PC-3 (cell line): ENCODE data around the gene KCTD20. TPM values are rescaled to one million over a fixed set of nuclear protein-coding genes. Genes with fewer than 3 reads are reported as not detected.

Source experiments
- ATAC-seq: fragments of 200-7000 bp; cut with Tn5 transposase; 2 replicates; pipeline ENCODE4 v1.9.1; 2020; ENCODE audit warnings: mild to moderate bottlenecking, moderate library complexity
- BruUV-seq: library from RNA; stranded (reverse); fragments of 400-500 nt; replicated peaks from 2 replicates; lab custom pipeline; 2021; lab: Mats Ljungman, UMichigan
- CTCF ChIA-PET: fragments of 300-600 bp; sonication (Branson Sonifier 250); formaldehyde crosslinking; loops from one replicate; lab custom pipeline; 2022; ENCODE audit warnings: antibody characterized with exemption; lab: Charles Lee
- POLR2A ChIA-PET: fragments of 300-600 bp; sonication (Branson Sonifier 250); formaldehyde crosslinking; loops from one replicate; lab custom pipeline; 2022; ENCODE audit warnings: antibody characterized with exemption; ENCODE audit not compliant: unreplicated experiment; lab: Charles Lee
- DNase-seq: peaks from one replicate; pipeline ENCODE4 v3.0.0-alpha.2; 2015
- H2AFZ ChIP-seq: fragments of 300-600 bp; sonication (generic); 2 replicates; pipeline ENCODE4 v1.6.0; 2016; ENCODE audit warnings: antibody characterized with exemption, low read length
- H3F3A ChIP-seq: fragments of 300-600 bp; sonication (generic); one replicate; pipeline ENCODE4 v1.6.0; 2017; ENCODE audit warnings: antibody characterized with exemption, low read length, control low read depth, mild to moderate bottlenecking; ENCODE audit not compliant: unreplicated experiment
- H3K27ac ChIP-seq: fragments of 300-600 bp; sonication (generic); 2 replicates; pipeline ENCODE4 v1.5.1; 2016; ENCODE audit warnings: mild to moderate bottlenecking, low read length
- H3K27me3 ChIP-seq: fragments of 300-600 bp; sonication (generic); 2 replicates; pipeline ENCODE4 v1.6.1; 2016; ENCODE audit warnings: low read length, mixed read lengths
- H3K36me3 ChIP-seq: fragments of 300-600 bp; sonication (generic); 2 replicates; pipeline ENCODE4 v1.6.1; 2016; ENCODE audit warnings: low read depth, mixed run types, low read length, mixed read lengths
- H3K4me1 ChIP-seq: fragments of 300-600 bp; sonication (generic); 2 replicates; pipeline ENCODE4 v1.5.1; 2016; ENCODE audit warnings: low read length; ENCODE audit not compliant: insufficient read depth
- H3K4me2 ChIP-seq: fragments of 300-600 bp; sonication (generic); 2 replicates; pipeline ENCODE4 v1.6.0; 2016; ENCODE audit warnings: low read length
- H3K4me3 ChIP-seq: fragments of 300-600 bp; sonication (generic); 2 replicates; pipeline ENCODE4 v1.5.1; 2016; ENCODE audit warnings: mild to moderate bottlenecking, low read length, mixed read lengths
- H3K79me2 ChIP-seq: fragments of 300-600 bp; sonication (generic); 2 replicates; pipeline ENCODE4 v1.6.1; 2017; ENCODE audit warnings: low read length, mixed read lengths
- H3K9ac ChIP-seq: fragments of 300-600 bp; sonication (generic); 2 replicates; pipeline ENCODE4 v1.6.0; 2016; ENCODE audit warnings: mild to moderate bottlenecking, low read length
- H3K9me2 ChIP-seq: fragments of 300-600 bp; sonication (generic); replicated peaks from 2 replicates; pipeline ENCODE4 v1.6.1; 2016; ENCODE audit warnings: mixed run types, low read length, mixed read lengths
- H3K9me3 ChIP-seq: fragments of 300-600 bp; sonication (generic); 2 replicates; pipeline ENCODE4 v1.6.1; 2016; ENCODE audit warnings: low read length, mixed read lengths
- H4K20me1 ChIP-seq: fragments of 300-600 bp; sonication (generic); 2 replicates; pipeline ENCODE4 v1.6.1; 2016; ENCODE audit warnings: low read length, mixed read lengths
- CTCF ChIP-seq: fragments of 300-600 bp; sonication (generic); conservative IDR thresholded peaks from 2 replicates; pipeline ENCODE4 v1.5.1; 2017; ENCODE audit warnings: antibody characterized with exemption, low read depth, mild to moderate bottlenecking, low read length
- EZH2 ChIP-seq: fragments of 300-600 bp; sonication (generic); IDR thresholded peaks from one replicate; pipeline ENCODE4 v1.6.1; 2017; ENCODE audit warnings: antibody characterized with exemption, mild to moderate bottlenecking, low read length; ENCODE audit not compliant: unreplicated experiment
- EZH2phosphoT487 ChIP-seq: fragments of 300-600 bp; sonication (generic); IDR thresholded peaks from 2 replicates; pipeline ENCODE4 v1.6.1; 2018; ENCODE audit warnings: mild to moderate bottlenecking, antibody characterized with exemption, low read length, borderline replicate concordance
- intact Hi-C: fragments of 100-400 bp; cut with micrococcal nuclease; formaldehyde crosslinking; loops from 2 replicates; pipeline ENCODE4 v1.9.0; 2023
- total RNA-seq: library from RNA; depleted of rRNA; stranded (reverse); fragments of >200 nt; gene quantifications from 2 replicates; pipeline ENCODE4 v1.2.3, GENCODE V29; 2014

The KCTD20 gene
- total RNA-seq, 1 experiment from 2014 or later, result 26.5 TPM

GRCh38 chr6:36489426-36489825, 46.6 kb downstream of the KCTD20 start:
- Histone ChIP-seq H3K4me3 (no peak overlapping the region), H3K79me2 (no peaks in the 10 kb centered on the region), H3F3A (no peaks in the 10 kb centered on the region), H3K4me2 (no peak overlapping the region), H3K9me3 (no peaks in the 10 kb centered on the region), H3K27me3 (no peaks in the 10 kb centered on the region), H3K4me1 (no peaks in the 10 kb centered on the region), H3K9me2 (no peaks in the 10 kb centered on the region), H3K9ac (no peak overlapping the region), H2AFZ (no peak overlapping the region), H3K27ac (no peak overlapping the region), H4K20me1 (no peaks in the 10 kb centered on the region), H3K36me3 (peaks cover 5% of the 10 kb centered on the region; the same call in 1 of the 2 replicates)
- no TSS peak for BruUV-seq
- ATAC-seq, result no peak
- CTCF ChIA-PET, result no interaction called here
- POLR2A ChIA-PET, result no interaction called here
- DNase-seq, result no peak
- intact Hi-C loops, result no loop called here
- no peak for TF ChIP-seq EZH2
- TF ChIP-seq CTCF, result no peak
- no peak for TF ChIP-seq EZH2phosphoT487

DNA sequence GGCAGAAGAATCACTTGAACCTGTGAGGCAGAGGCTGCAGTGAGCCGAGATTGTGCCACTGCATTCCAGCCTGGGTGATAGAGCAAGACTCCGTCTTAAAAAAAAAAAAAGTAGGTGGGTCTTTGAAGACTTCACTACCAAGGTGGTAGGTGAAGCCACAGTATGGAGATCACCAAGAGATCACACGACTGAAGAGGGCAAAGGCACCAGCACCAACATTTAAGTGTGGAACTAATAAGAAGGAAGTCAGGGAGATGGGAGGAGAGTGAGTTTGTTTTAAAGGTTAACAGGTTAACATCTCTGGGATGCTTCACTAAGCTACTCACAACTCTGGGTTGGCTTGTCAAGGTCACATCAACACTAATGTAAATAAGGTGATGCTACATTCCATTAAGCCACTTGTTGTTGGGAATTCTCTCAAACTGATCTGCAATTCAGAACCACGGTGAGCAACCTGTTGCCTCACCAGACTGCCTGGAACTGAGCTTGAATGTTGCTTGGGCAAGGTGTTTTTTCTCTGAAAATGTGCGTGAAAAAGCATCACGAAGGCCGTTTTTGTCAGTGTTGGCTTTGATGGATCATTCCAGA, 48.7 kb downstream of the KCTD20 start:
- H3K9me3 ChIP-seq, result no peaks in the 10 kb centered on the region
- H3K9ac ChIP-seq, result no peak overlapping the region
- CTCF ChIA-PET, result no interaction called here
- H4K20me1 ChIP-seq, result no peaks in the 10 kb centered on the region
- DNase-seq, result no peak
- BruUV-seq, result no TSS peak
- no peak overlapping the region for H3K4me3 ChIP-seq
- no peak overlapping the region for H2AFZ ChIP-seq
- peaks cover 17% of the 10 kb centered on the region for H3K36me3 ChIP-seq
- H3K79me2 ChIP-seq, result no peaks in the 10 kb centered on the region
- no peaks in the 10 kb centered on the region for H3K27me3 ChIP-seq
- no peak overlapping the region for H3K4me2 ChIP-seq
- no peak for ATAC-seq
- POLR2A ChIA-PET, result interaction anchor here (0.9 kb wide), 1 partner anchor 462 kb away, joined by 6 read pairs; no protein-coding TSS in a partner anchor
- H3K9me2 ChIP-seq, result no peaks in the 10 kb centered on the region
- intact Hi-C loops, result no loop called here
- H3K4me1 ChIP-seq, result no peaks in the 10 kb centered on the region
- no peaks in the 10 kb centered on the region for H3F3A ChIP-seq
- H3K27ac ChIP-seq, result no peak overlapping the region
- TF ChIP-seq EZH2phosphoT487 (no peak), CTCF (no peak), EZH2 (no peak)

GRCh38 chr6:36492092-36492491, 49.3 kb downstream of the KCTD20 start:
- POLR2A ChIA-PET, result interaction anchor here (0.5 to 0.9 kb wide), 2 partner anchors 61 to 463 kb away, joined by 6 to 7 read pairs; no protein-coding TSS in a partner anchor
- Histone ChIP-seq H4K20me1 (no peaks in the 10 kb centered on the region), H3K9me2 (no peaks in the 10 kb centered on the region), H3K79me2 (no peaks in the 10 kb centered on the region), H3F3A (no peaks in the 10 kb centered on the region), H3K36me3 (peaks cover 21% of the 10 kb centered on the region), H3K4me3 (no peak overlapping the region), H3K4me1 (no peaks in the 10 kb centered on the region), H3K9me3 (no peaks in the 10 kb centered on the region), H2AFZ (no peak overlapping the region), H3K27me3 (no peaks in the 10 kb centered on the region), H3K4me2 (no peak overlapping the region), H3K9ac (no peak overlapping the region), H3K27ac (no peak overlapping the region)
- TF ChIP-seq CTCF (no peak), EZH2 (no peak), EZH2phosphoT487 (no peak)
- intact Hi-C loops, result no loop called here
- no TSS peak for BruUV-seq
- DNase-seq (no peak), ATAC-seq (no peak)
- CTCF ChIA-PET, result no interaction called here
